Measurements from ENCODE around the gene SPAG7. TPM values are rescaled to one million over a fixed set of nuclear protein-coding genes. Genes with fewer than 3 reads are reported as not detected.
A peak's percentile ranks its signal among the peaks of the same experiment; 100 is the strongest.

Gene SPAG7
- total RNA-seq, 1 experiment from 2014 or later: 97.3 TPM

DNA sequence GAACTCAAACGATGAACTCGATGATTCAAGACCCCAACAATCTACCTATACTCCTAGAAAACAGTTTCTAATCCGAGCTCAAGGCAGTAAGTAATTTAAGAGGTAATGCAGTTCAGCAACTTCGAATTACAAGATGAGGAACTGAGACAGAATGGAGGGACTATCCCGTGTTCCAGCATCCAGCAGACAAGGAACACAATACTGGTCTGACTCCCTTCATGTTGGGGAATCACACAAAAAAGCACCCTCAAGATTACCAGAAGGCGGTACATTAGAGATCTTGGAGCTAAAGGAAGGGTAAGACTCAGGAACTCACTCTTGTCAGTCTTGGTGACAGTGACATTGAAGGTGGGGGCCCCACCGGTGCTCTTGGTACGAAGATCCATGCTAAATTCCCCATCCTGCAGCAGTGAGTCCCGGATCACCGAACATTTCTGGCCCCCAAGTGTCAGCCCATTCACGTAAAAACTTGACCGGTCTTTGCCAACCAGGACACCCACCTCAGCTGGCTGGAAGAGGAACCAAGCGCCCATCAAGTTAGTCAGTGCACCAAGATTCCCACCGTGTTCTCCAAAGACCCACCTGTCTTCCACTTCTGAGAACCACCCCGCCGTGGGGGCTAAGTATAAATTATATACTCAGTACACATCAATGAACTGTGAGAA lies 21.2 kb downstream of the SPAG7 start:
- ChIA-PET CTCF (interaction anchor here (0.6 to 2.6 kb wide), 2 partner anchors 37 to 89 kb away, joined by 6 to 15 read pairs; partner anchors contain the start of gene SLC52A1), POLR2A (interaction anchor here (0.6 to 3.5 kb wide), 4 partner anchors 19 to 152 kb away, joined by 3 to 45 read pairs (median 4); partner anchors contain the start of gene SPAG7)
- Mint-ChIP-seq H3K36me3 (peaks cover 43% of the 10 kb centered on the region), H3K4me1 (peaks cover 36% of the 10 kb centered on the region), H3K9me3 (no peaks in the 10 kb centered on the region), H3K4me3 (peak overlapping the region; percentile 91), H3K27ac (peak overlapping the region; percentile 97), H3K27me3 (ENCODE audit: low read depth) (no peaks in the 10 kb centered on the region)
- no peak for DNase-seq (ENCODE audit: low spot score)
- TF ChIP-seq CTCF (IDR thresholded peaks at IDR 0.05): no peak
- no peak for TF ChIP-seq TP53 (CRISPR knock-in tag; IDR thresholded peaks at IDR 0.05)
- no peak for TF ChIP-seq JUN (CRISPR knock-in tag; IDR thresholded peaks at IDR 0.05)
- no peak for TF ChIP-seq ZNF317 (CRISPR knock-in tag; IDR thresholded peaks at IDR 0.05; ENCODE audit: borderline replicate concordance, low read depth)
- ATAC-seq: no peak

GRCh38 chr17:4945944-4946280 lies 21.7 kb downstream of the SPAG7 start:
- DNase-seq (ENCODE audit: low spot score): no peak
- ChIA-PET POLR2A (interaction anchor here (0.6 to 3.5 kb wide), 4 partner anchors 23 to 151 kb away, joined by 3 to 45 read pairs (median 4); partner anchors contain the start of gene SPAG7), CTCF (interaction anchor here (1.5 kb wide), 1 partner anchor 37 kb away, joined by 4 read pairs; no protein-coding TSS in a partner anchor)
- H3K27me3 Mint-ChIP-seq (ENCODE audit: low read depth): no peaks in the 10 kb centered on the region
- peaks cover 36% of the 10 kb centered on the region for H3K4me1 Mint-ChIP-seq
- no peaks in the 10 kb centered on the region for H3K9me3 Mint-ChIP-seq
- no peak for ATAC-seq
- H3K4me3 Mint-ChIP-seq: peak overlapping the region; percentile 91
- H3K36me3 Mint-ChIP-seq: peaks cover 43% of the 10 kb centered on the region
- TF ChIP-seq MYBL2 (CRISPR knock-in tag; IDR thresholded peaks at IDR 0.05) (no peak), TEAD4 (CRISPR knock-in tag; IDR thresholded peaks at IDR 0.05) (no peak), SMAD4 (CRISPR knock-in tag; IDR thresholded peaks at IDR 0.05) (no peak), ERG (CRISPR knock-in tag; IDR thresholded peaks at IDR 0.05) (no peak), ZBTB21 (CRISPR knock-in tag; IDR thresholded peaks at IDR 0.05; ENCODE audit: borderline replicate concordance) (no peak), ZNF232 (CRISPR knock-in tag; IDR thresholded peaks at IDR 0.05) (no peak), NR1H2 (CRISPR knock-in tag; IDR thresholded peaks at IDR 0.05) (no peak), RORB (CRISPR knock-in tag; IDR thresholded peaks at IDR 0.05) (no peak), NFYB (CRISPR knock-in tag; conservative IDR thresholded peaks at IDR 0.05; ENCODE audit: low read depth) (no peak), GRHL2 (CRISPR knock-in tag; IDR thresholded peaks at IDR 0.05; ENCODE audit: insufficient replicate concordance, severe bottlenecking) (no peak)
- TF ChIP-seq, protein P1, sequence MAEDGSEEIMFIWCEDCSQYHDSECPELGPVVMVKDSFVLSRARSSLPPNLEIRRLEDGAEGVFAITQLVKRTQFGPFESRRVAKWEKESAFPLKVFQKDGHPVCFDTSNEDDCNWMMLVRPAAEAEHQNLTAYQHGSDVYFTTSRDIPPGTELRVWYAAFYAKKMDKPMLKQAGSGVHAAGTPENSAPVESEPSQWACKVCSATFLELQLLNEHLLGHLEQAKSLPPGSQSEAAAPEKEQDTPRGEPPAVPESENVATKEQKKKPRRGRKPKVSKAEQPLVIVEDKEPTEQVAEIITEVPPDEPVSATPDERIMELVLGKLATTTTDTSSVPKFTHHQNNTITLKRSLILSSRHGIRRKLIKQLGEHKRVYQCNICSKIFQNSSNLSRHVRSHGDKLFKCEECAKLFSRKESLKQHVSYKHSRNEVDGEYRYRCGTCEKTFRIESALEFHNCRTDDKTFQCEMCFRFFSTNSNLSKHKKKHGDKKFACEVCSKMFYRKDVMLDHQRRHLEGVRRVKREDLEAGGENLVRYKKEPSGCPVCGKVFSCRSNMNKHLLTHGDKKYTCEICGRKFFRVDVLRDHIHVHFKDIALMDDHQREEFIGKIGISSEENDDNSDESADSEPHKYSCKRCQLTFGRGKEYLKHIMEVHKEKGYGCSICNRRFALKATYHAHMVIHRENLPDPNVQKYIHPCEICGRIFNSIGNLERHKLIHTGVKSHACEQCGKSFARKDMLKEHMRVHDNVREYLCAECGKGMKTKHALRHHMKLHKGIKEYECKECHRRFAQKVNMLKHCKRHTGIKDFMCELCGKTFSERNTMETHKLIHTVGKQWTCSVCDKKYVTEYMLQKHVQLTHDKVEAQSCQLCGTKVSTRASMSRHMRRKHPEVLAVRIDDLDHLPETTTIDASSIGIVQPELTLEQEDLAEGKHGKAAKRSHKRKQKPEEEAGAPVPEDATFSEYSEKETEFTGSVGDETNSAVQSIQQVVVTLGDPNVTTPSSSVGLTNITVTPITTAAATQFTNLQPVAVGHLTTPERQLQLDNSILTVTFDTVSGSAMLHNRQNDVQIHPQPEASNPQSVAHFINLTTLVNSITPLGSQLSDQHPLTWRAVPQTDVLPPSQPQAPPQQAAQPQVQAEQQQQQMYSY (CRISPR knock-in tag; IDR thresholded peaks at IDR 0.05): no peak
- TF ChIP-seq, protein P2, sequence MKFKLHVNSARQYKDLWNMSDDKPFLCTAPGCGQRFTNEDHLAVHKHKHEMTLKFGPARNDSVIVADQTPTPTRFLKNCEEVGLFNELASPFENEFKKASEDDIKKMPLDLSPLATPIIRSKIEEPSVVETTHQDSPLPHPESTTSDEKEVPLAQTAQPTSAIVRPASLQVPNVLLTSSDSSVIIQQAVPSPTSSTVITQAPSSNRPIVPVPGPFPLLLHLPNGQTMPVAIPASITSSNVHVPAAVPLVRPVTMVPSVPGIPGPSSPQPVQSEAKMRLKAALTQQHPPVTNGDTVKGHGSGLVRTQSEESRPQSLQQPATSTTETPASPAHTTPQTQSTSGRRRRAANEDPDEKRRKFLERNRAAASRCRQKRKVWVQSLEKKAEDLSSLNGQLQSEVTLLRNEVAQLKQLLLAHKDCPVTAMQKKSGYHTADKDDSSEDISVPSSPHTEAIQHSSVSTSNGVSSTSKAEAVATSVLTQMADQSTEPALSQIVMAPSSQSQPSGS (CRISPR knock-in tag; IDR thresholded peaks at IDR 0.05; ENCODE audit: borderline replicate concordance, low read depth): no peak
- TF ChIP-seq, protein P3, sequence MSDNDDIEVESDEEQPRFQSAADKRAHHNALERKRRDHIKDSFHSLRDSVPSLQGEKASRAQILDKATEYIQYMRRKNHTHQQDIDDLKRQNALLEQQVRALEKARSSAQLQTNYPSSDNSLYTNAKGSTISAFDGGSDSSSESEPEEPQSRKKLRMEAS (CRISPR knock-in tag; IDR thresholded peaks at IDR 0.05): no peak
- H3K27ac Mint-ChIP-seq: peak overlapping the region; percentile 97
